Raji (cell line): ENCODE results near the gene CLDN3.

Experiments
- POLR2A ChIP-seq: IDR thresholded peaks from 2 replicates; pipeline ENCODE4 v1.6.1; 2011; ENCODE audit warnings: low read depth, low read length, control low read depth; ENCODE audit not compliant: insufficient read depth

Gene CLDN3

GRCh38 chr7:73770860-73771670, 995 bp upstream of the CLDN3 start:
- TF ChIP-seq POLR2A, result no peak

GRCh38 chr7:73769481-73770001, 529 bp downstream of the CLDN3 start:
- TF ChIP-seq POLR2A, result no peak

- no peak for TF ChIP-seq POLR2A
These were observed 1.2 kb downstream of the CLDN3 start for GRCh38 chr7:73768641-73769480.

GRCh38 chr7:73766556-73767229, 3.4 kb downstream of the CLDN3 start:
- TF ChIP-seq POLR2A, result no peak

GRCh38 chr7:73762659-73762999, 7.4 kb downstream of the CLDN3 start:
- no peak for TF ChIP-seq POLR2A

GRCh38 chr7:73761854-73762658, 8.0 kb downstream of the CLDN3 start:
- no peak for TF ChIP-seq POLR2A

GRCh38 chr7:73758581-73759138, 11.4 kb downstream of the CLDN3 start:
- no peak for TF ChIP-seq POLR2A

GRCh38 chr7:73749931-73750776, 19.9 kb downstream of the CLDN3 start:
- TF ChIP-seq POLR2A, result no peak

- no peak for TF ChIP-seq POLR2A
These were observed 23.7 kb downstream of the CLDN3 start for GRCh38 chr7:73746378-73746777.

GRCh38 chr7:73742753-73743641, 27.1 kb downstream of the CLDN3 start:
- TF ChIP-seq POLR2A, result no peak

GRCh38 chr7:73742338-73742752, 27.7 kb downstream of the CLDN3 start:
- TF ChIP-seq POLR2A, result no peak

GRCh38 chr7:73741600-73741999, 28.5 kb downstream of the CLDN3 start:
- TF ChIP-seq POLR2A, result no peak
